ENCODE data around the gene GART. TPM values are rescaled to one million over a fixed set of nuclear protein-coding genes. Genes with fewer than 3 reads are reported as not detected.

The GART gene
- total and polyA plus RNA-seq, 8 donors = 4.1 to 126 (median 47.8) TPM

- TF ChIP-seq, protein P1, sequence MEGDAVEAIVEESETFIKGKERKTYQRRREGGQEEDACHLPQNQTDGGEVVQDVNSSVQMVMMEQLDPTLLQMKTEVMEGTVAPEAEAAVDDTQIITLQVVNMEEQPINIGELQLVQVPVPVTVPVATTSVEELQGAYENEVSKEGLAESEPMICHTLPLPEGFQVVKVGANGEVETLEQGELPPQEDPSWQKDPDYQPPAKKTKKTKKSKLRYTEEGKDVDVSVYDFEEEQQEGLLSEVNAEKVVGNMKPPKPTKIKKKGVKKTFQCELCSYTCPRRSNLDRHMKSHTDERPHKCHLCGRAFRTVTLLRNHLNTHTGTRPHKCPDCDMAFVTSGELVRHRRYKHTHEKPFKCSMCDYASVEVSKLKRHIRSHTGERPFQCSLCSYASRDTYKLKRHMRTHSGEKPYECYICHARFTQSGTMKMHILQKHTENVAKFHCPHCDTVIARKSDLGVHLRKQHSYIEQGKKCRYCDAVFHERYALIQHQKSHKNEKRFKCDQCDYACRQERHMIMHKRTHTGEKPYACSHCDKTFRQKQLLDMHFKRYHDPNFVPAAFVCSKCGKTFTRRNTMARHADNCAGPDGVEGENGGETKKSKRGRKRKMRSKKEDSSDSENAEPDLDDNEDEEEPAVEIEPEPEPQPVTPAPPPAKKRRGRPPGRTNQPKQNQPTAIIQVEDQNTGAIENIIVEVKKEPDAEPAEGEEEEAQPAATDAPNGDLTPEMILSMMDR (IDR thresholded peaks at IDR 0.05) = no peak
- TF ChIP-seq POLR2AphosphoS5 (IDR thresholded peaks at IDR 0.05) (no peak), EP300 (IDR thresholded peaks at IDR 0.05) (no peak), POLR2A (IDR thresholded peaks at IDR 0.05) (no peak)
- 94 to 100% (median 98%) methylated on average over 2 of the region's 2 CpGs for WGBS, 5 donors
- no peak for DNase-seq
- Histone ChIP-seq H3K27me3 (no peaks in the 10 kb centered on the region), H3K27ac (no peak overlapping the region), H3K9me3 (no peaks in the 10 kb centered on the region), H3K4me3 (no peak overlapping the region), H3K4me1 (peaks cover 0 to 41% (median 16%) of the 10 kb centered on the region in 4 donors), H3K36me3 (peaks cover 45 to 88% (median 77%) of the 10 kb centered on the region in 4 donors)
- intact Hi-C loops (cut with DNase I; ENCODE audit: low total_unique reads) = no loop called here
These were observed 20.5 kb upstream of the GART start for GRCh38 chr21:33562389-33562788.

GRCh38 chr21:33561373-33561772 lies 19.5 kb upstream of the GART start:
- no peaks in the 10 kb centered on the region for H3K27me3 ChIP-seq
- peaks cover 54 to 90% (median 81%) of the 10 kb centered on the region in 4 donors for H3K36me3 ChIP-seq
- no peak overlapping the region for H3K4me3 ChIP-seq

DNA sequence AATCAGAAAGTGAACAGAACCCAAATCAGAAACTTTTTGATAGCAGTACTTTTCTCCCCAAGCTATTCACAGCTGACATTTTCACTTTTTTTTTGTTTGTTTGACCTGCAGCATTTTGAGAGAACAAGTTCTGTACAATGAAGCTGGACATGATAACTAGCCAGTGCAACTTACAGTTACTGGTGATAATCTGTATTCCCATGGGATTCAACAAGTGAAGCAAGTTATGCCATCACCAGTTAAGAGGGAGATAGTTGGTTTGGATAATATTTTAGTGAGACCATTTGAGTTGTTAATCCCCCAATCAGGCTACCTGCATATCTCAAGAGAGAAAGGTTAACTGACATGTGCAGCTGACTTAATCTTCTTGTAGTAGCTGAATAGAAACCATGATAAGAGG lies 19.0 kb upstream of the GART start:
- intact Hi-C loops (cut with DNase I; ENCODE audit: low total_unique reads) = no loop called here

More at GRCh38 chr21:33561373-33561772, 19.5 kb upstream of the GART start:
- no peaks in the 10 kb centered on the region for H3K9me3 ChIP-seq
- DNase-seq = no peak
- TF ChIP-seq, protein P1 (IDR thresholded peaks at IDR 0.05) = no peak
- TF ChIP-seq EP300 (IDR thresholded peaks at IDR 0.05) (no peak), POLR2AphosphoS5 (IDR thresholded peaks at IDR 0.05) (no peak), POLR2A (IDR thresholded peaks at IDR 0.05) (no peak)
- H3K27ac ChIP-seq = no peak overlapping the region
- 73 to 85% (median 79%) methylated on average over 2 of the region's 2 CpGs for WGBS, 5 donors
- peaks cover 0 to 43% (median 22%) of the 10 kb centered on the region in 4 donors for H3K4me1 ChIP-seq
- intact Hi-C loops (cut with DNase I; ENCODE audit: low total_unique reads) = no loop called here

DNA sequence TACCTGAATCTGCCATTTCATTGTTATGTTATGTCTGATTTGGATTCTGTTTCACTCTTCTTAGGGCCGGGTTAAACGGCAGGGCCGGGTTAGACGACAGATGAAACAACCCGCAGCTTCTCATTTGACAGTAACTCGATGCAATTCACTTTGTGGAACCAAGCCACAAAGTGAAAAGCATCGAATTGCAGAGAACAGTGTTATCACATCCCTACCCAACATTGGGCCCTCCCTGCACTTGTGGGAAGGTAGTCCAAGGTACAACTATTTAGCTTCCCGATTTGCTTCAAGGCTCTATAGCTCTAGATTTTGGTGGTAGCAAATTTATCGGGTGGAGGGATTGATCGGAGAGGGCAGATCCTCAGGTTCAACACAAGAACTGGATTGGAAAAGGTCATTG lies 17.9 kb upstream of the GART start:
- intact Hi-C loops (cut with DNase I; ENCODE audit: low total_unique reads) = no loop called here
- Histone ChIP-seq H3K27ac (no peak overlapping the region), H3K27me3 (no peaks in the 10 kb centered on the region), H3K4me1 (peaks cover 0 to 56% (median 27%) of the 10 kb centered on the region in 4 donors), H3K9me3 (no peaks in the 10 kb centered on the region), H3K4me3 (no peak overlapping the region), H3K36me3 (peaks cover 59 to 100% (median 93%) of the 10 kb centered on the region in 4 donors)
- no peak for TF ChIP-seq POLR2A (IDR thresholded peaks at IDR 0.05)
- TF ChIP-seq EP300 (IDR thresholded peaks at IDR 0.05) = no peak
- TF ChIP-seq, protein P1 (IDR thresholded peaks at IDR 0.05) = no peak
- no peak for TF ChIP-seq POLR2AphosphoS5 (IDR thresholded peaks at IDR 0.05)
- WGBS, 5 donors = 89 to 92% (median 89%) methylated on average over 10 of the region's 10 CpGs
- DNase-seq = no peak

More for the DNA sequence above, 19.0 kb upstream of the GART start:
- TF ChIP-seq POLR2AphosphoS5 (IDR thresholded peaks at IDR 0.05) (no peak), POLR2A (IDR thresholded peaks at IDR 0.05) (no peak), EP300 (IDR thresholded peaks at IDR 0.05) (no peak)
- TF ChIP-seq, protein P1 (IDR thresholded peaks at IDR 0.05) = no peak
- DNase-seq = no peak
- Histone ChIP-seq H3K36me3 (peaks cover 58 to 94% (median 85%) of the 10 kb centered on the region in 4 donors), H3K4me3 (no peak overlapping the region), H3K27me3 (no peaks in the 10 kb centered on the region), H3K9me3 (no peaks in the 10 kb centered on the region), H3K4me1 (peaks cover 0 to 47% (median 25%) of the 10 kb centered on the region in 4 donors), H3K27ac (no peak overlapping the region)
